HEK293T (cell line): ENCODE measurements around the gene TMEM165.
"Not testable (repeated sequence)": the region's sequence is repeated elsewhere in the genome, so short reads cannot be mapped to it uniquely, and the experiment has no call there.

Source experiments
- ARNT ChIP-seq: fragments of 450-650 bp; IDR thresholded peaks from 2 replicates; pipeline ENCODE4 v1.6.1; 2017; ENCODE audit warnings: mild to moderate bottlenecking
- BHLHE40 ChIP-seq: fragments of 450-650 bp; IDR thresholded peaks from 2 replicates; pipeline ENCODE4 v1.6.1; 2016; ENCODE audit warnings: mild to moderate bottlenecking, moderate library complexity, borderline replicate concordance
- ELF4 ChIP-seq: fragments of 450-650 bp; IDR thresholded peaks from 2 replicates; pipeline ENCODE4 v1.6.1; 2017; ENCODE audit warnings: antibody characterized with exemption
- FOXK2 ChIP-seq: fragments of 450-650 bp; IDR thresholded peaks from 2 replicates; pipeline ENCODE4 v1.6.1; 2016; ENCODE audit warnings: mild to moderate bottlenecking
- FOXM1 ChIP-seq: fragments of 450-650 bp; IDR thresholded peaks from 2 replicates; pipeline ENCODE4 v1.6.1; 2017; ENCODE audit warnings: mild to moderate bottlenecking, borderline replicate concordance
- HDGF ChIP-seq: fragments of 450-650 bp; IDR thresholded peaks from 2 replicates; pipeline ENCODE4 v1.6.1; 2017; ENCODE audit warnings: antibody characterized with exemption, borderline replicate concordance
- L3MBTL2 ChIP-seq: fragments of 450-650 bp; conservative IDR thresholded peaks from 2 replicates; pipeline ENCODE4 v1.6.1; 2016; ENCODE audit warnings: mild to moderate bottlenecking
- LEF1 ChIP-seq: fragments of 450-650 bp; IDR thresholded peaks from 2 replicates; pipeline ENCODE4 v1.6.1; 2017; ENCODE audit warnings: mild to moderate bottlenecking, borderline replicate concordance
- SP1 ChIP-seq: fragments of 450-650 bp; IDR thresholded peaks from 2 replicates; pipeline ENCODE4 v1.6.1; 2017
- SUZ12 ChIP-seq: fragments of 450-650 bp; IDR thresholded peaks from 2 replicates; pipeline ENCODE4 v1.6.1; 2016; ENCODE audit warnings: mild to moderate bottlenecking
- TARDBP ChIP-seq: fragments of 450-650 bp; IDR thresholded peaks from 2 replicates; pipeline ENCODE4 v1.6.1; 2016

GRCh38 chr4:55353228-55353747 is 42.5 kb upstream of the TMEM165 start:
- not testable (repeated sequence) for TF ChIP-seq LEF1, HDGF, SP1, FOXM1, BHLHE40, ELF4, TARDBP, SUZ12, FOXK2, ARNT, L3MBTL2
